SK-N-MC (cell line): ENCODE data around the gene CHD9.

Source experiments
- EZH2 ChIP-seq: fragments of 200-600 bp; sonication (generic); IDR thresholded peaks from one replicate; pipeline ENCODE4 v1.6.1; 2017; ENCODE audit warnings: antibody characterized with exemption
- FOXP2 ChIP-seq: optimal IDR thresholded peaks from 2 replicates; pipeline ENCODE3; 2011; ENCODE audit warnings: mild to moderate bottlenecking, moderate library complexity; ENCODE audit not compliant: insufficient read depth; ENCODE audit errors: extremely low read length, control extremely low read depth
- POLR2AphosphoS5 ChIP-seq: IDR thresholded peaks from 2 replicates; pipeline ENCODE4 v1.6.1; 2012; ENCODE audit warnings: mild to moderate bottlenecking, low read depth, low read length, borderline replicate concordance

DNA sequence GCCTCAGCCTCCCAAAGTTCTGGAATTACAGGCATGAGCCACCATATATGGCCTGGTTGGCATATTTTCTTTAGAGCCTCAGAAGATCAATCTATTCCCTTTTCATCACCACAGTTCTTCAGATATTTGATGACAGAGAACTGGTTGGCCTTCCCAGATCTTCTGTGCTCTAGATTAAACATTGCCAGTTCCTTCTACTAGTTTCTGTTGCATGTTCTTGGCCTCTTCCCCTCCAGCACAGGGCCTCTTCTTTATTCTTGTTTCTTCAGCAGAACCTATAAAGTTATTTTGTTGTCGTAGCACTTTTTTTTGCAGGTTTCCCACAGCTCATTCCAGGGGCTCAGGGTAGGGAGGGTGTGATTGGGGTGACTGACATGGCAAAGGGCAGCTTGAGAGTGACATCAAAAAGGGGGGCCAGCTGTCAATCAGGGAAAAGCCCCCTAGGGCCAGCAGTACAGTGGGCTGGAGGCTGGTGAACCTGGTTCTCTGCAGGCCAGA is 9.3 kb downstream of the CHD9 start:
- TF ChIP-seq FOXP2 = no peak
- TF ChIP-seq EZH2 = no peak
- TF ChIP-seq POLR2AphosphoS5 = no peak
